HUES64 (cell line): ENCODE measurements around the gene DUSP16.
A peak's percentile ranks its signal among the peaks of the same experiment; 100 is the strongest.
"Not testable (repeated sequence)": the region's sequence is repeated elsewhere in the genome, so short reads cannot be mapped to it uniquely, and the experiment has no call there.

ENCODE experiments used
- H3K27ac ChIP-seq: 2 replicates; pipeline ENCODE4 v1.7.0; 2013; ENCODE audit warnings: low read depth, low read length, inconsistent platforms
- H3K27me3 ChIP-seq: 2 replicates; pipeline ENCODE4 v1.6.1; 2013; ENCODE audit warnings: mild to moderate bottlenecking, low read length; ENCODE audit not compliant: insufficient read depth
- H3K36me3 ChIP-seq: 2 replicates; pipeline ENCODE4 v1.6.1; 2013; ENCODE audit warnings: mild to moderate bottlenecking, low read length; ENCODE audit not compliant: insufficient read depth
- H3K4me1 ChIP-seq: 2 replicates; pipeline ENCODE4 v1.6.1; 2013; ENCODE audit warnings: mild to moderate bottlenecking, low read length, moderate library complexity; ENCODE audit not compliant: insufficient read depth
- H3K4me3 ChIP-seq: 2 replicates; pipeline ENCODE4 v1.5.1; 2013; ENCODE audit warnings: mild to moderate bottlenecking, low read length, moderate library complexity
- H3K9ac ChIP-seq: 2 replicates; pipeline ENCODE4 v1.6.1; 2013; ENCODE audit warnings: mild to moderate bottlenecking, low read depth, low read length
- H3K9me3 ChIP-seq: 2 replicates; pipeline ENCODE4 v1.6.1; 2013; ENCODE audit warnings: low read depth, low read length; ENCODE audit not compliant: insufficient read depth
- WGBS: fragments of 150-250, 120-280 bp; methylation state at CpG from one replicate; pipeline ENCODE4 v1.1.7; 2013; ENCODE audit warnings: missing lambda C conversion rate; 5-methylcytosine and 5-hydroxymethylcytosine counted together

DUSP16 gene

DNA sequence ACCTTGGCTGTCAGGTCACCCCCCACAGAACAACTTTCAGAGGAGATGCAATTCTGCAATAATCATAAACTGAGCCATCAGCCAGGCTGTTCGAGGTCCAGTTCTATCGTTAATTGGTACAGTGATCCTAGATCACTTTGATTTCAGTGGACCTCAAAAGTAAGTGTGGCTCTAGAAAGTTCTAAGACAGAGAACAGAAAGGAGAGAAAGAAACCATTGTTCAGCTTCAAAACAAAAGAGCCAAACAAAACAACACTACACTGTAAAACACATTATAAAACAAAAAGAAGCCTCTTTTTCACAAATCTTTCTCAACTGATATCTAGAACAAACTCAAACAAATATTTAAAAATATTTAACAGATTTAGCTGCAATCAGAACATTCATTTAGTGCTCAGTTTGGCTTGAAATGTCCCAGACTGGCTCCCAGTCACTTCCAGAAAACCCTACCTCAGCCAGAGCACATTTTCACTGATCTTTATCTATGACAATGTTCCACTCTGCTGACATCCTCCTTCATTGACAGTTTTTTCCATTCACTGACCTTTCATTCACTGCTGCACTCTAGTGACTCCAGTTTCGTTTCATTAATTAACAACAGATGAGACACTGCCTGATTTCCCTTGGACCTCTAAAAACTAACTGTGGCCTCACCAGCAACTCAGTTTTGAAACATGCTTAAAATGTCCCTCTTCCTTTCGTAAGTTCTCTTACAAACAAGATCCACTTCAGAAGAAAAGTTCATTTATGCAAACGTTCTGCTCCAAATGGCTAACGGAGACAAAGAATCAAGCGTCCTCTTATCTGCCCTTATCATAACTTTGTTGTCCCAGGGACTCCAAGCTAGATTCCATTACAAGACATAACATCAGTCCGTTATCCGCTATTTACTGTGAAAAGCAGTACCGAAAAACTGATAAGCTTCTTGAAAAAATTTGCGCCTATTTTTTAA is 56.8 kb downstream of the DUSP16 start:
- no peaks in the 10 kb centered on the region for H3K36me3 ChIP-seq
- no peak overlapping the region for H3K27ac ChIP-seq
- H3K27me3 ChIP-seq: no peaks in the 10 kb centered on the region
- no peak overlapping the region for H3K4me3 ChIP-seq
- 86% methylated on average over 11 of the region's 11 CpGs for WGBS
- H3K9ac ChIP-seq: no peak overlapping the region
- H3K4me1 ChIP-seq: peaks cover 53% of the 10 kb centered on the region
- H3K9me3 ChIP-seq: no peaks in the 10 kb centered on the region

DNA sequence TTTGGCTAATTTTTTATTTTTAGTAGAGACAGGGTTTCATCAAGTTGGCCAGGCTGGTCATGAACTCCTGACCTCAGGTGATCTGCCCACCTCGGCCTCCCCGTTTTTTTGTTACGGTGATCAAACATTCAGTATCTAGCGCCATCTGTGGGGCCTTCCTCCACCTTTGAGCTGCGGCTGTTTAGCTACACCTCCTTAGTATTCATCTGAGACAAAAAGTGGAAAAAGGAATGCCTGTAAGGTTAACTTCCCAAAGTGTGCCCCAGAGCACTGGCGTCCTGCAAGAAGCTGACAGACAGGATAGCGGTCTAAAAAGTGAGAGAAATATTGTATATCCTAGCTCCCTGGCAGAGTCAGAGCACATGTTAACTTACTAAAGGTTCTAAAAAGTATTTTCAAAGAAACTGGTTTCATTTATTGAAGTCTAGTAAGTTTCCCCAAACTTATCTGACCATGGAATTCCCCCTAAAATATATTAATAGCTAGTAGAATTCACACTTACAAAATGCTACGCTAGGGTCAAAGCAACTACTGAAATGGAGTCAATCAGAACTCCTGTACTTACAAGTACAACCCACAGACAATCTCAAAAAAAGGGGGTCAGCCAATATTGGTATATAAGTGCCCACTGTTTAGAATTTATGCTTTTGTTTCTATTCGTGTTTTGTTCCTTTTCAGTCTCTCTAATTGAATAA is 59.1 kb downstream of the DUSP16 start:
- Histone ChIP-seq H3K27ac (no peak overlapping the region), H3K4me3 (no peak overlapping the region), H3K4me1 (peaks cover 56% of the 10 kb centered on the region), H3K27me3 (no peaks in the 10 kb centered on the region), H3K9me3 (no peaks in the 10 kb centered on the region), H3K36me3 (no peaks in the 10 kb centered on the region; the same call in 1 of the 2 replicates), H3K9ac (no peak overlapping the region)
- WGBS: 91% methylated on average over 8 of the region's 9 CpGs

DNA sequence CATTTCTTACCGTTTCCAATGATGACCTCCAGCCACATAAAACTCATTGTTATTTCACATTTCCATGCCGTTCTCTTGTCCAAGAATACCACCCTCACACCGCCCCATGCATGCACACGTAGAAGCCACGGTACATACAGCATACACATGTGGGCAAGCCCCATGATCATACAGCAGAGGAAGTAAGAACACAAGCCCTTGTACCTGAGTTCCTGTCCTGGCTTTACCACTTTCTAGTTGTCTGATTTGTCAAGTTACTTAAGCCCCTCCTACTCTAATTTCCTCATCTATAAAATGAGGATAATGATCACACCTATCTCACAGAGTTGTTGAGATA is 59.9 kb downstream of the DUSP16 start:
- H3K4me3 ChIP-seq: no peak overlapping the region
- WGBS: 95% methylated on average over 5 of the region's 5 CpGs
- no peak overlapping the region for H3K27ac ChIP-seq
- no peaks in the 10 kb centered on the region; the same call in 1 of the 2 replicates for H3K36me3 ChIP-seq
- peaks cover 49% of the 10 kb centered on the region for H3K4me1 ChIP-seq
- no peaks in the 10 kb centered on the region for H3K27me3 ChIP-seq
- no peaks in the 10 kb centered on the region for H3K9me3 ChIP-seq
- H3K9ac ChIP-seq: no peak overlapping the region

DNA sequence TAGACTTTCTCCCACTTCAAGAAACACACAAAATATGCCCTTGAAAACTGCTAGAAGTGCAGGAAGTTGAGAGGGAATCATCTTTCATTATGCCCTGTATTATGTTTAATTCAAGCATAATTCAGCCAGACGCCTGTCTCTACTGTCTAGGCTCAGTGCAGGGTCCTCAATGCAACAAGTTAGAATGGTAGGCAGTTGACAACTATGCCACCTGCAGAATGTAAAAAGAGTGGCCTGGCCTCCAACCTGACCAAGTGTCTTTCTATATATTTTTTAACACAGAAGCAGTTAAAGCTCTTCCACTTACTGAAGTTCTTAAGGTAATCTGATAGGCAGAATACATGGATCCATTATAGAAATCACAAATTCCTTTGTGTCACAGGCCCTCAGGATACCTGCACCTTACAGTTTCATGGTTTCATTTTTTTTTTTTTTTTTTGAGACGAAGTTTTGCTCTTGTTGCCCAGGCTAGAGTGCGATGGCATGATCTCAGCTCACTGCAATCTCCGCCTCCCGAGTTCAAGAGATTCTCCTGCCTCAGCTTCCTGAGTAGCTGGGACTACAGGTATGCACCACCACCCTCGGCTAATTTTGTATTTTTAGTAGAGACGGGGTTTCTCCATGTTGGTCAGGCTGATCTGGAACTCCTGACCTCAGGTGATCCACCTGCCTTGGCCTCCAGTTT is 60.4 kb downstream of the DUSP16 start:
- WGBS: 93% methylated on average over 7 of the region's 7 CpGs
- not testable (repeated sequence) for H3K36me3 ChIP-seq, H3K9ac ChIP-seq, H3K4me3 ChIP-seq, H3K27ac ChIP-seq, H3K27me3 ChIP-seq, H3K9me3 ChIP-seq
- peaks cover 46% of the 10 kb centered on the region for H3K4me1 ChIP-seq

DNA sequence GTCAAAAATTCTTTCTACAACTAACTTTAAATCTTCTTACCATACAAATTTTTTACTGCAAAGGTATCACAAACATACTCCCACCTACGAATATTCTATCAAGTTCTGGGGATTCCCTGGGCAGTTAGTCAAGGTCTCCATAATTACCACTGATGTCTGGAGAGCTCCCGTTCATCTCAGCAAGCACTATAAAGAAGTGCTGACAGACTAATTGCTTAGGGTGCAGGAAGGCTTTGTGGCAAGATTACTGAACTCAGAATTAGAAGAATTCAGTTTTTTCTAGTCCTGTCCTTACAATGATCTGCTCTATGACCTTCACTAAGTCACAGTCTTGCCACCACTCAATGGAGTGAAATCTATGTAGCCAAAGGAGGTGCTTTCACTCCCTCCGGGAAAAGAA is 61.5 kb downstream of the DUSP16 start:
- H3K4me3 ChIP-seq: no peak overlapping the region
- H3K36me3 ChIP-seq: no peaks in the 10 kb centered on the region; the same call in 1 of the 2 replicates
- no peak overlapping the region for H3K9ac ChIP-seq
- peaks cover 44% of the 10 kb centered on the region for H3K4me1 ChIP-seq
- 82% methylated on average over 2 of the region's 3 CpGs for WGBS
- H3K27ac ChIP-seq: no peak overlapping the region
- H3K9me3 ChIP-seq: no peaks in the 10 kb centered on the region
- H3K27me3 ChIP-seq: no peaks in the 10 kb centered on the region

DNA sequence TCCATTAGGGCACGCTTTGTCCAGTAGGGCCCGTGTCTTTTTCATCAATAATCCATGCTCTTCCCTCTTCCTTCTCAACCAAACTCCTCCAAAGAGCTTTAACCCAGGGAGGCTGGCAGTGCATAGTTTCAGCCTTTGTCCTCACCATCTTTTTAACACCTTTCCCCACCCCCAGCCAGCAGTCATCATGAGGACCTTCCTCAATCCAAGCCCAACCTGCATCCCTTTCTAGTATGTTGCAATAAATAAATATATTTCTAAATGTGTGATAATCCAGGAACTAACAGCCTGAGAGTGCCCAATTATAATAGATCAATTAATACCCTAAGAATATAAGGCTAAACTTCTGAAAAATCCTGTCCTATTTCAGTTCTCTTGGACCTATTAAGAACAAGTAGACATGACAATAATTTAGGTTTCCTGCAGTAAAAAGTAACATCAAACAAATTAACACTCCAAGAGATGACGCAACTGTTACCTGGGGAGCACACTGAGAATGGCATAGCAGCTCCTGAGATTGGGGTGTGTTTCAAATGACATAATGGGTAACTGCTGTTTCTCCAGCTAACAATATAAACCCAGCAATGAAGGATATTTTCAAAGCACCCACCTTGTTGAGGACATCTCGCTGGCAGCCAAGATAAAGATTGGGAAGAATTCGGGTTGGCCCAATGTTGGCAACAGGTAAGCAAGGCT is 62.6 kb downstream of the DUSP16 start:
- Histone ChIP-seq H3K4me3 (no peak overlapping the region), H3K36me3 (no peaks in the 10 kb centered on the region; the same call in 1 of the 2 replicates), H3K4me1 (peaks cover 38% of the 10 kb centered on the region), H3K9me3 (no peaks in the 10 kb centered on the region), H3K27me3 (no peaks in the 10 kb centered on the region), H3K27ac (no peak overlapping the region), H3K9ac (0 out of 2 replicates have a peak overlapping the region, but pooled peaks have one; percentile 6)
- 91% methylated on average over 5 of the region's 5 CpGs for WGBS

DNA sequence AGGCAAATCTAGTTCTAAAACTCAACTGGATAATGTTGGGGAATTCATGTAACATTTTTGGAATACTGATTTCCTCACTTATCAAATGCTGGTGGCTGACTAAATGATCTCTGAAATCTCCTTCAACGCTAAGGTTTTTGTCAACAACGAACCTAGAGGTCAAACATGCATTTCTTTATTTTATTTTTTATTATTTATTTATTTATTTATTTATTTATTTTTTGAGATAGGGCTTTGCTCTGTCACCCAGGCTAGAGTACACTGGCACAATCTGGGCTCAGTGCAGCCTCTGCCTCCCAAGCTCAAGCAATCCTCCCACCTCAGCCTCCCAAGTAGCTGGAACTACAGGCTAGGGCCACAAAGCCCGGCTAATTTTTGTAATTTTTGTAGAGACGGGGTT is 64.5 kb downstream of the DUSP16 start:
- 97% methylated on average over 3 of the region's 4 CpGs for WGBS
- H3K9me3 ChIP-seq: no peaks in the 10 kb centered on the region
- H3K27me3 ChIP-seq: no peaks in the 10 kb centered on the region
- peaks cover 2% of the 10 kb centered on the region; the same call in 1 of the 2 replicates for H3K36me3 ChIP-seq
- peaks cover 31% of the 10 kb centered on the region for H3K4me1 ChIP-seq
- no peak overlapping the region for H3K27ac ChIP-seq
- no peak overlapping the region for H3K9ac ChIP-seq
- H3K4me3 ChIP-seq: no peak overlapping the region

DNA sequence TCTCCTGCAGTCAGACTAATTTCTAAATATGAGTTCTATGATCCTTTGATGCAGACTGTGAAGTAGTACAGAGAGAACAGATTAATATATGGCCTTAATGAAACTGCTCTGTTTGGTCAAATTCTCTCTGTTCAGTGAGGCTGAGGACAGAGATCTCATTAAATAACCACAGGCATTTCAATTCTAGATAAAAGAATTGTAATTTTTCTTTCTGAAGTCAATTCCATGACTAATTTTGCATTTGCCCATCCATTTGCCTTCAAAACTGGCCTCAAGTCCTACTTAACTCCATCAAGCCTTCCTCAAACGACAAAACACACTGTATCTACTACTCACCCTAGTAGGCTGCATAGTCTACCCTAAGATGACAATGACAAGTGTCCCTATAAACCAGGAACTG is 67.1 kb downstream of the DUSP16 start:
- Histone ChIP-seq H3K9me3 (no peaks in the 10 kb centered on the region), H3K36me3 (peaks cover 5% of the 10 kb centered on the region; the same call in 1 of the 2 replicates), H3K27me3 (no peaks in the 10 kb centered on the region), H3K27ac (no peak overlapping the region), H3K4me3 (no peak overlapping the region), H3K9ac (no peak overlapping the region), H3K4me1 (peaks cover 23% of the 10 kb centered on the region)
- 88% methylated on average over 1 of the region's 1 CpG for WGBS

DNA sequence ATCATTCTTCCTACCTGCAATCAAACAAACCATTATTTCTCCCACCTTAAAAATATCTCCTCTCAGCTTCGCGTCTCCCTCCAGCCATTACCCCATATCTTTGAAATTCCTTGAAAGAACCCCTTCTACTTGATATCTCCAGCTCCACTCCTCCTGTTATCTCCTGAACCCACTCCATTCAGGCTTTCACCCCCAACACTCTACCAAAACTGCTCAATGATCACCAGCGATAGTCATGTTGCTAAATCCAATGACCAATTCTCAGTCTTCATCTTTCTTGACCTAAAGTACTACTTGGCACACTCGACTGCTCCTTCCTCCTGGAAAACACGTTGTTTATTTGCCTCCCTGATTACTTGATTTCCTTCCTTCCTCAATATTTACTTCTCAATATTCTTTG is 70.1 kb downstream of the DUSP16 start:
- H3K9ac ChIP-seq: no peak overlapping the region
- H3K27me3 ChIP-seq: no peaks in the 10 kb centered on the region
- H3K9me3 ChIP-seq: no peaks in the 10 kb centered on the region
- H3K4me3 ChIP-seq: no peak overlapping the region
- 95% methylated on average over 5 of the region's 5 CpGs for WGBS
- H3K36me3 ChIP-seq: peaks cover 11% of the 10 kb centered on the region; the same call in 1 of the 2 replicates
- peaks cover 14% of the 10 kb centered on the region; the same call in 1 of the 2 replicates for H3K4me1 ChIP-seq
- H3K27ac ChIP-seq: no peak overlapping the region

DNA sequence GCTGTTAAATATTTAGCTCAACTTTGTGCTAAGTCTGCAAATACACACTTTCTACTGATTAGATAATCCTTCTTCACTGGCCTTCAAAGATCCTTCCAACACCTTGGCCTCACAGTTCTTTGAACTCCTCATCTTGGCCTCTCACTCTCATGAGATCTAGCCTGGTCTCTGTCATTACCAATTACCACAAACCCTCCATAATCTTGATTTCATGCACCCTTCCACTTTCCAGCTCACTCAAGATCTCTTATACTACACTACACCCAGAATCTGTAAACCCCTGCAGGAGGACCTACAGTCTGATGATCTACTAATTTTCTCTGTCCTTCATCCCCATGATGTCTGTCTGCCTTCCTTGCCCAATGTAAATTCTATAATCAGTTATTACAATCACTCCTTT is 71.1 kb downstream of the DUSP16 start:
- no peaks in the 10 kb centered on the region for H3K9me3 ChIP-seq
- no peaks in the 10 kb centered on the region for H3K27me3 ChIP-seq
- peaks cover 16% of the 10 kb centered on the region for H3K36me3 ChIP-seq
- H3K27ac ChIP-seq: no peak overlapping the region
- H3K9ac ChIP-seq: no peak overlapping the region
- peaks cover 9% of the 10 kb centered on the region; the same call in 1 of the 2 replicates for H3K4me1 ChIP-seq
- H3K4me3 ChIP-seq: no peak overlapping the region
